ENCODE data around the gene NUMB. TPM values are rescaled to one million over a fixed set of nuclear protein-coding genes. Genes with fewer than 3 reads are reported as not detected.
A peak's percentile ranks its signal among the peaks of the same experiment; 100 is the strongest.

The NUMB gene
- total and polyA plus RNA-seq, 2 of the 13 experiments (the other 11 are each of a cell fraction or from before 2014, with no cell fraction given), result 20.3 to 71.1 TPM

DNA sequence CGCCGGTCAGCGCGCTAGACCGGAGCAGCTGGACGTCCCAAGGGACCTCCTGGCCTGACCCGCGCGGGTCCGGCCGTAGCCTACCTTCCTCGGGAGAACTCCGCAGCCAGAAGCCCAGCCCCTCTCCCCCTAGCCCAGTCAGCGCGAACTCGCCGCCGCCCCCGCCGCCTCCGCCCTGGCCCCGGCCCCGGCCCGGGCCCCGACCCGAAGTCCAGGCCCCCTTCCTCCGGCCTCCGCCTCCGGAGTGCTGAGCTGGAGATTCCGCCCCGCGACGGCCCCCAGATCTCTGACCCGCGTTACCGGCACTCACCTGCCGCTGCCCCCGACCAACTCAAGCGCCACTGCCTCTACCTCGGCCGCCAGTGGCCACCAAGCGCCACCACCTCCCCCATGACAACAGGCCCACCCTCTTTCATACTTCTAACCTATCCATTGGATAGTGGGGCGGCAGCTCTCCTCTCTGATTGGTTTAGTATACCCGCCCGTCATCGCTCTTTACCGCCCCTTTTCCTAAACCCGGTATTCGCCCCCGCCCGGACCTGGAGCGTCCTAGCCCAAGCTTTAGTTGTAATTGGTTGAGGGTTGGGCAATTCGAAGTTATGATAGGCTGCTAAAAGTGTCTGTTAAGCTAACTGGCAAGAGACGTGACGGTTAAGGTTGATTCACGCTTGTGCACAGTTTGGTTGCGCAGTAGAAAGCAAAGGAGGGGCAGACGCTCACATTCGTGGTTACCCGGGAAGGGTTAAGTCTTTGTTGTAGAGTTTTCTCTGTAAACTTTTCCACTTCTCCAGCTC is at the start of gene NUMB (continued):
- TF ChIP-seq, protein P1, sequence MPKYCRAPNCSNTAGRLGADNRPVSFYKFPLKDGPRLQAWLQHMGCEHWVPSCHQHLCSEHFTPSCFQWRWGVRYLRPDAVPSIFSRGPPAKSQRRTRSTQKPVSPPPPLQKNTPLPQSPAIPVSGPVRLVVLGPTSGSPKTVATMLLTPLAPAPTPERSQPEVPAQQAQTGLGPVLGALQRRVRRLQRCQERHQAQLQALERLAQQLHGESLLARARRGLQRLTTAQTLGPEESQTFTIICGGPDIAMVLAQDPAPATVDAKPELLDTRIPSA (CRISPR knock-in tag; IDR thresholded peaks at IDR 0.05; ENCODE audit: borderline replicate concordance), result 0 out of 2 replicates have a peak, but pooled peaks have one; percentile 49
- TF ChIP-seq ZNF558 (CRISPR knock-in tag; IDR thresholded peaks at IDR 0.05; ENCODE audit: borderline replicate concordance) (0 out of 2 replicates have a peak, but pooled peaks have one; percentile 14), ETV6 (CRISPR knock-in tag; conservative IDR thresholded peaks at IDR 0.05) (0 out of 2 replicates have a peak, but pooled peaks have one; percentile 25), TEAD3 (CRISPR knock-in tag; optimal IDR thresholded peaks at IDR 0.05; ENCODE audit: borderline replicate concordance) (peak; percentile 55), IKZF4 (CRISPR knock-in tag; IDR thresholded peaks at IDR 0.05; ENCODE audit: borderline replicate concordance, low read depth, not compliant biosample characterization) (no peak), ZNF44 (CRISPR knock-in tag; IDR thresholded peaks at IDR 0.05) (no peak), PHF20 (CRISPR knock-in tag; IDR thresholded peaks at IDR 0.05) (0 out of 2 replicates have a peak, but pooled peaks have one; percentile 38), SALL1 (CRISPR knock-in tag; IDR thresholded peaks at IDR 0.05) (peak; percentile 27; the same call in 1 of the 2 replicates), KMT2A (CRISPR knock-in tag; IDR thresholded peaks at IDR 0.05) (peak; percentile 53; the same call in 1 of the 2 replicates), YEATS4 (CRISPR knock-in tag; IDR thresholded peaks at IDR 0.05; ENCODE audit: borderline replicate concordance) (0 out of 2 replicates have a peak, but pooled peaks have one; percentile 12), ZBTB7A (CRISPR knock-in tag; IDR thresholded peaks at IDR 0.05) (0 out of 2 replicates have a peak, but pooled peaks have one; percentile 33), NONO (IDR thresholded peaks at IDR 0.05) (no peak), NONO (CRISPR knock-in tag; conservative IDR thresholded peaks at IDR 0.05) (peak; percentile 76), FOXC1 (CRISPR knock-in tag; IDR thresholded peaks at IDR 0.05; ENCODE audit: borderline replicate concordance) (0 out of 2 replicates have a peak, but pooled peaks have one; percentile 57), TCF12 (IDR thresholded peaks at IDR 0.05) (no peak), TCF12 (CRISPR knock-in tag; IDR thresholded peaks at IDR 0.05) (no peak), ZMAT3 (CRISPR knock-in tag; conservative IDR thresholded peaks at IDR 0.05) (peak; percentile 56), FOXK1 (CRISPR knock-in tag; IDR thresholded peaks at IDR 0.05; ENCODE audit: borderline replicate concordance, low read depth) (peak; percentile 83), MEF2D (CRISPR knock-in tag; IDR thresholded peaks at IDR 0.05) (no peak), CBFB (CRISPR knock-in tag; IDR thresholded peaks at IDR 0.05) (no peak; the same call in 1 of the 2 replicates)
- TF ChIP-seq, protein P2, sequence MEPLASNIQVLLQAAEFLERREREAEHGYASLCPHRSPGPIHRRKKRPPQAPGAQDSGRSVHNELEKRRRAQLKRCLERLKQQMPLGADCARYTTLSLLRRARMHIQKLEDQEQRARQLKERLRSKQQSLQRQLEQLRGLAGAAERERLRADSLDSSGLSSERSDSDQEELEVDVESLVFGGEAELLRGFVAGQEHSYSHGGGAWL (CRISPR knock-in tag; IDR thresholded peaks at IDR 0.05), result no peak
- TF ChIP-seq, protein P3, sequence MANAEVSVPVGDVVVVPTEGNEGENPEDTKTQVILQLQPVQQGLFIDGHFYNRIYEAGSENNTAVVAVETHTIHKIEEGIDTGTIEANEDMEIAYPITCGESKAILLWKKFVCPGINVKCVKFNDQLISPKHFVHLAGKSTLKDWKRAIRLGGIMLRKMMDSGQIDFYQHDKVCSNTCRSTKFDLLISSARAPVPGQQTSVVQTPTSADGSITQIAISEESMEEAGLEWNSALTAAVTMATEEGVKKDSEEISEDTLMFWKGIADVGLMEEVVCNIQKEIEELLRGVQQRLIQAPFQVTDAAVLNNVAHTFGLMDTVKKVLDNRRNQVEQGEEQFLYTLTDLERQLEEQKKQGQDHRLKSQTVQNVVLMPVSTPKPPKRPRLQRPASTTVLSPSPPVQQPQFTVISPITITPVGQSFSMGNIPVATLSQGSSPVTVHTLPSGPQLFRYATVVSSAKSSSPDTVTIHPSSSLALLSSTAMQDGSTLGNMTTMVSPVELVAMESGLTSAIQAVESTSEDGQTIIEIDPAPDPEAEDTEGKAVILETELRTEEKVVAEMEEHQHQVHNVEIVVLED (CRISPR knock-in tag; IDR thresholded peaks at IDR 0.05; ENCODE audit: borderline replicate concordance), result peak; percentile 82
- TF ChIP-seq, protein P4, sequence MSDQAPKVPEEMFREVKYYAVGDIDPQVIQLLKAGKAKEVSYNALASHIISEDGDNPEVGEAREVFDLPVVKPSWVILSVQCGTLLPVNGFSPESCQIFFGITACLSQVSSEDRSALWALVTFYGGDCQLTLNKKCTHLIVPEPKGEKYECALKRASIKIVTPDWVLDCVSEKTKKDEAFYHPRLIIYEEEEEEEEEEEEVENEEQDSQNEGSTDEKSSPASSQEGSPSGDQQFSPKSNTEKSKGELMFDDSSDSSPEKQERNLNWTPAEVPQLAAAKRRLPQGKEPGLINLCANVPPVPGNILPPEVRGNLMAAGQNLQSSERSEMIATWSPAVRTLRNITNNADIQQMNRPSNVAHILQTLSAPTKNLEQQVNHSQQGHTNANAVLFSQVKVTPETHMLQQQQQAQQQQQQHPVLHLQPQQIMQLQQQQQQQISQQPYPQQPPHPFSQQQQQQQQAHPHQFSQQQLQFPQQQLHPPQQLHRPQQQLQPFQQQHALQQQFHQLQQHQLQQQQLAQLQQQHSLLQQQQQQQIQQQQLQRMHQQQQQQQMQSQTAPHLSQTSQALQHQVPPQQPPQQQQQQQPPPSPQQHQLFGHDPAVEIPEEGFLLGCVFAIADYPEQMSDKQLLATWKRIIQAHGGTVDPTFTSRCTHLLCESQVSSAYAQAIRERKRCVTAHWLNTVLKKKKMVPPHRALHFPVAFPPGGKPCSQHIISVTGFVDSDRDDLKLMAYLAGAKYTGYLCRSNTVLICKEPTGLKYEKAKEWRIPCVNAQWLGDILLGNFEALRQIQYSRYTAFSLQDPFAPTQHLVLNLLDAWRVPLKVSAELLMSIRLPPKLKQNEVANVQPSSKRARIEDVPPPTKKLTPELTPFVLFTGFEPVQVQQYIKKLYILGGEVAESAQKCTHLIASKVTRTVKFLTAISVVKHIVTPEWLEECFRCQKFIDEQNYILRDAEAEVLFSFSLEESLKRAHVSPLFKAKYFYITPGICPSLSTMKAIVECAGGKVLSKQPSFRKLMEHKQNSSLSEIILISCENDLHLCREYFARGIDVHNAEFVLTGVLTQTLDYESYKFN (CRISPR knock-in tag; conservative IDR thresholded peaks at IDR 0.05), result peak; percentile 6; the same call in 1 of the 2 replicates
